Gastrocnemius medialis (tissue), 4 donors: ENCODE data around the gene ELOVL2.

Experiments
- POLR2A ChIP-seq, 2 donors: fragments of 450-650 bp; IDR thresholded peaks; one replicate each; pipeline ENCODE4 v1.6.1; 2017; ENCODE audit warnings: antibody characterized with exemption in 2 of 2, mild to moderate bottlenecking in 2 of 2, moderate library complexity in 2 of 2
- TF ChIP-seq, protein P1 (sequence below), 5 experiments: fragments of 450-650 bp in 3 of 5; fragments of 200-600 bp in 2 of 5; sonication (generic) in 2 of 5; IDR thresholded peaks in 4 of 5; conservative IDR thresholded peaks in 1 of 5; 1 replicate in 4 of 5; 2 replicates in 1 of 5; pipeline ENCODE4 v1.5.1; 2016 to 2019; ENCODE audit warnings: antibody characterized with exemption in 5 of 5, mild to moderate bottlenecking in 3 of 5, moderate library complexity in 3 of 5

DNA sequence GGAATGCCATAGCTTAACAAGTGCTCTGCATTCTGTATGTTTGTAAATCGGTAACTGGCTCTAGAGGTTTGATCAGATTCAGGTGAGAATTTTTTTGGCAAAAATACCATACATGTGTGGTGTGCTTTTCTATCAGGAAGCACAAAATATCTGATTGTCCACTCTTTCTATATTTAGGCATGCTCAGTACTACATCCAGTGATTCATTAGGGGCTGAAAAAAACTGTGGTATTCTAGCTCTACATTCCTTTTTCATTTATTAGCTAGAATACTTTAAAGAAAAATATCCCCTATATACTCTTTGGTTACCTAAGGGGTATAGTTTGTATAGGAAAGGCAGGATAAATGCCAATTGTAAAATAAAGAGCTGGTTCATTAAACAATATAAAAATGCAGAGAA lies 10.6 kb upstream of the ELOVL2 start:
- TF ChIP-seq, protein P1, sequence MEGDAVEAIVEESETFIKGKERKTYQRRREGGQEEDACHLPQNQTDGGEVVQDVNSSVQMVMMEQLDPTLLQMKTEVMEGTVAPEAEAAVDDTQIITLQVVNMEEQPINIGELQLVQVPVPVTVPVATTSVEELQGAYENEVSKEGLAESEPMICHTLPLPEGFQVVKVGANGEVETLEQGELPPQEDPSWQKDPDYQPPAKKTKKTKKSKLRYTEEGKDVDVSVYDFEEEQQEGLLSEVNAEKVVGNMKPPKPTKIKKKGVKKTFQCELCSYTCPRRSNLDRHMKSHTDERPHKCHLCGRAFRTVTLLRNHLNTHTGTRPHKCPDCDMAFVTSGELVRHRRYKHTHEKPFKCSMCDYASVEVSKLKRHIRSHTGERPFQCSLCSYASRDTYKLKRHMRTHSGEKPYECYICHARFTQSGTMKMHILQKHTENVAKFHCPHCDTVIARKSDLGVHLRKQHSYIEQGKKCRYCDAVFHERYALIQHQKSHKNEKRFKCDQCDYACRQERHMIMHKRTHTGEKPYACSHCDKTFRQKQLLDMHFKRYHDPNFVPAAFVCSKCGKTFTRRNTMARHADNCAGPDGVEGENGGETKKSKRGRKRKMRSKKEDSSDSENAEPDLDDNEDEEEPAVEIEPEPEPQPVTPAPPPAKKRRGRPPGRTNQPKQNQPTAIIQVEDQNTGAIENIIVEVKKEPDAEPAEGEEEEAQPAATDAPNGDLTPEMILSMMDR (IDR thresholded peaks at IDR 0.05 in 4 of 5, conservative IDR thresholded peaks at IDR 0.05 in 1 of 5): no peak
- no peak for TF ChIP-seq POLR2A (IDR thresholded peaks at IDR 0.05)
